ENCODE data around the gene CYP4F12. TPM values are rescaled to one million over a fixed set of nuclear protein-coding genes. Genes with fewer than 3 reads are reported as not detected.

The CYP4F12 gene
- total RNA-seq, 1 experiment from 2014 or later = not detected

- intact Hi-C loops (cut with micrococcal nuclease) = no loop called here
Observed at GRCh38 chr19:15669440-15669839, 3.4 kb upstream of the CYP4F12 start.

GRCh38 chr19:15669891-15670290, 3.0 kb upstream of the CYP4F12 start:
- Histone ChIP-seq H3K79me2 (ENCODE audit: low read length) (no peaks in the 10 kb centered on the region), H2AFZ (ENCODE audit: low read length) (no peak overlapping the region), H3K27ac (ENCODE audit: low read length) (no peak overlapping the region), H3K4me1 (ENCODE audit: insufficient read depth, low read length) (peaks cover 7% of the 10 kb centered on the region; the same call in 1 of the 2 replicates), H3F3A (ENCODE audit: low read length, unreplicated experiment) (no peaks in the 10 kb centered on the region), H3K27me3 (ENCODE audit: low read length) (no peaks in the 10 kb centered on the region), H3K4me2 (ENCODE audit: low read length) (no peak overlapping the region), H3K4me3 (ENCODE audit: low read length) (no peak overlapping the region), H3K36me3 (ENCODE audit: low read depth, low read length) (no peaks in the 10 kb centered on the region), H4K20me1 (ENCODE audit: low read length) (no peaks in the 10 kb centered on the region), H3K9ac (ENCODE audit: low read length) (no peak overlapping the region), H3K9me3 (ENCODE audit: low read length) (no peaks in the 10 kb centered on the region), H3K9me2 (replicated peaks; ENCODE audit: low read length) (no peaks in the 10 kb centered on the region)
- ChIA-PET POLR2A (ENCODE audit: unreplicated experiment) (no interaction called here), CTCF (no interaction called here)
- ATAC-seq (no peak), DNase-seq (no peak)
- BruUV-seq (replicated peaks) = no TSS peak
- TF ChIP-seq EZH2phosphoT487 (IDR thresholded peaks at IDR 0.05; ENCODE audit: borderline replicate concordance, low read length) (no peak), CTCF (conservative IDR thresholded peaks at IDR 0.05; ENCODE audit: low read depth, low read length) (no peak), EZH2 (IDR thresholded peaks at IDR 0.05; ENCODE audit: low read length, unreplicated experiment) (no peak)
- intact Hi-C loops (cut with micrococcal nuclease) = no loop called here

More at GRCh38 chr19:15669440-15669839, 3.4 kb upstream of the CYP4F12 start:
- Histone ChIP-seq H3K4me3 (ENCODE audit: low read length) (no peak overlapping the region), H3K9me3 (ENCODE audit: low read length) (no peaks in the 10 kb centered on the region), H2AFZ (ENCODE audit: low read length) (no peak overlapping the region), H3K9ac (ENCODE audit: low read length) (no peak overlapping the region), H3F3A (ENCODE audit: low read length, unreplicated experiment) (no peaks in the 10 kb centered on the region), H3K4me1 (ENCODE audit: insufficient read depth, low read length) (peaks cover 7% of the 10 kb centered on the region; the same call in 1 of the 2 replicates), H3K79me2 (ENCODE audit: low read length) (no peaks in the 10 kb centered on the region), H3K27ac (ENCODE audit: low read length) (no peak overlapping the region), H4K20me1 (ENCODE audit: low read length) (no peaks in the 10 kb centered on the region), H3K27me3 (ENCODE audit: low read length) (no peaks in the 10 kb centered on the region), H3K36me3 (ENCODE audit: low read depth, low read length) (no peaks in the 10 kb centered on the region), H3K9me2 (replicated peaks; ENCODE audit: low read length) (no peaks in the 10 kb centered on the region), H3K4me2 (ENCODE audit: low read length) (no peak overlapping the region)
- no TSS peak for BruUV-seq (replicated peaks)
- CTCF ChIA-PET = no interaction called here
- TF ChIP-seq CTCF (conservative IDR thresholded peaks at IDR 0.05; ENCODE audit: low read depth, low read length) (no peak), EZH2 (IDR thresholded peaks at IDR 0.05; ENCODE audit: low read length, unreplicated experiment) (no peak), EZH2phosphoT487 (IDR thresholded peaks at IDR 0.05; ENCODE audit: borderline replicate concordance, low read length) (no peak)
- POLR2A ChIA-PET (ENCODE audit: unreplicated experiment) = no interaction called here
- DNase-seq (no peak), ATAC-seq (no peak)

- no peak overlapping the region for H3K27ac ChIP-seq (ENCODE audit: low read length)
- TF ChIP-seq EZH2phosphoT487 (IDR thresholded peaks at IDR 0.05; ENCODE audit: borderline replicate concordance, low read length) (no peak), CTCF (conservative IDR thresholded peaks at IDR 0.05; ENCODE audit: low read depth, low read length) (no peak)
- H3K36me3 ChIP-seq (ENCODE audit: low read depth, low read length) = no peaks in the 10 kb centered on the region
- H3K4me2 ChIP-seq (ENCODE audit: low read length) = no peak overlapping the region
- no peaks in the 10 kb centered on the region for H4K20me1 ChIP-seq (ENCODE audit: low read length)
- H2AFZ ChIP-seq (ENCODE audit: low read length) = no peak overlapping the region
- no peak overlapping the region for H3K4me3 ChIP-seq (ENCODE audit: low read length)
- ChIA-PET CTCF (no interaction called here), POLR2A (ENCODE audit: unreplicated experiment) (no interaction called here)
- no peaks in the 10 kb centered on the region for H3K9me3 ChIP-seq (ENCODE audit: low read length)
- H3K4me1 ChIP-seq (ENCODE audit: insufficient read depth, low read length) = peaks cover 7% of the 10 kb centered on the region; the same call in 1 of the 2 replicates
- H3K9me2 ChIP-seq (replicated peaks; ENCODE audit: low read length) = no peaks in the 10 kb centered on the region
- no peaks in the 10 kb centered on the region for H3K27me3 ChIP-seq (ENCODE audit: low read length)
- no peaks in the 10 kb centered on the region for H3K79me2 ChIP-seq (ENCODE audit: low read length)
- no peak overlapping the region for H3K9ac ChIP-seq (ENCODE audit: low read length)
- DNase-seq (no peak), ATAC-seq (no peak)
- no TSS peak for BruUV-seq (replicated peaks)
- intact Hi-C loops (cut with micrococcal nuclease) = no loop called here
- H3F3A ChIP-seq (ENCODE audit: low read length, unreplicated experiment) = no peaks in the 10 kb centered on the region
Observed at GRCh38 chr19:15671237-15671821, 1.6 kb upstream of the CYP4F12 start.
